ENCODE results near the gene OR2D3. TPM values are rescaled to one million over a fixed set of nuclear protein-coding genes. Genes with fewer than 3 reads are reported as not detected.
"Not testable (repeated sequence)": the region's sequence is repeated elsewhere in the genome, so short reads cannot be mapped to it uniquely, and the experiment has no call there.

OR2D3 gene
- total RNA-seq, 6 experiments from 2014 or later, result not detected

- Mint-ChIP-seq H3K4me3 (no peak overlapping the region), H3K27ac (no peak overlapping the region), H3K36me3 (ENCODE audit: low read depth) (peaks cover 18% of the 10 kb centered on the region), H3K9me3 (no peaks in the 10 kb centered on the region), H3K27me3 (ENCODE audit: insufficient read depth) (no peaks in the 10 kb centered on the region), H3K4me1 (ENCODE audit: low read depth) (peaks cover 23% of the 10 kb centered on the region)
- no peak for DNase-seq
- no peak for TF ChIP-seq CTCF (IDR thresholded peaks at IDR 0.05)
Measured at GRCh38 chr11:6928916-6929315, 8.1 kb downstream of the OR2D3 start.

GRCh38 chr11:6931146-6931713, 10.4 kb downstream of the OR2D3 start:
- Mint-ChIP-seq H3K4me3 (no peak overlapping the region), H3K4me1 (ENCODE audit: low read depth) (peaks cover 15% of the 10 kb centered on the region), H3K36me3 (ENCODE audit: low read depth) (peaks cover 18% of the 10 kb centered on the region), H3K9me3 (no peaks in the 10 kb centered on the region), H3K27ac (no peak overlapping the region), H3K27me3 (ENCODE audit: insufficient read depth) (no peaks in the 10 kb centered on the region)
- DNase-seq, result no peak
- no peak for TF ChIP-seq CTCF (IDR thresholded peaks at IDR 0.05)

GRCh38 chr11:6932145-6932544, 11.3 kb downstream of the OR2D3 start:
- no peak overlapping the region for H3K27ac Mint-ChIP-seq
- no peak for TF ChIP-seq CTCF (IDR thresholded peaks at IDR 0.05)
- peaks cover 15% of the 10 kb centered on the region for H3K4me1 Mint-ChIP-seq (ENCODE audit: low read depth)
- H3K36me3 Mint-ChIP-seq (ENCODE audit: low read depth), result peaks cover 18% of the 10 kb centered on the region
- H3K4me3 Mint-ChIP-seq, result no peak overlapping the region
- H3K27me3 Mint-ChIP-seq (ENCODE audit: insufficient read depth), result no peaks in the 10 kb centered on the region
- no peak for DNase-seq
- no peaks in the 10 kb centered on the region for H3K9me3 Mint-ChIP-seq

- no peak overlapping the region for H3K27ac Mint-ChIP-seq
- H3K36me3 Mint-ChIP-seq (ENCODE audit: low read depth), result peaks cover 8% of the 10 kb centered on the region; the same call in 1 of the 2 replicates
- no peaks in the 10 kb centered on the region for H3K27me3 Mint-ChIP-seq (ENCODE audit: insufficient read depth)
- TF ChIP-seq CTCF (IDR thresholded peaks at IDR 0.05), result no peak
- no peak for DNase-seq
- no peaks in the 10 kb centered on the region for H3K9me3 Mint-ChIP-seq
- no peaks in the 10 kb centered on the region for H3K4me1 Mint-ChIP-seq (ENCODE audit: low read depth)
- no peak overlapping the region for H3K4me3 Mint-ChIP-seq
Measured at GRCh38 chr11:6941970-6942369, 21.2 kb downstream of the OR2D3 start.

GRCh38 chr11:6943131-6943530, 22.3 kb downstream of the OR2D3 start:
- no peak overlapping the region for H3K4me3 Mint-ChIP-seq
- DNase-seq, result no peak
- H3K27ac Mint-ChIP-seq, result no peak overlapping the region

GRCh38 chr11:6954248-6954647, 33.4 kb downstream of the OR2D3 start:
- peaks cover 29% of the 10 kb centered on the region for H3K36me3 Mint-ChIP-seq (ENCODE audit: low read depth)
- not testable (repeated sequence) for DNase-seq; H3K4me3 Mint-ChIP-seq; H3K4me1 Mint-ChIP-seq (ENCODE audit: low read depth); H3K9me3 Mint-ChIP-seq; H3K27me3 Mint-ChIP-seq (ENCODE audit: insufficient read depth); H3K27ac Mint-ChIP-seq

More at GRCh38 chr11:6943131-6943530, 22.3 kb downstream of the OR2D3 start:
- Mint-ChIP-seq H3K36me3 (ENCODE audit: low read depth) (peaks cover 12% of the 10 kb centered on the region), H3K9me3 (no peaks in the 10 kb centered on the region), H3K27me3 (ENCODE audit: insufficient read depth) (no peaks in the 10 kb centered on the region), H3K4me1 (ENCODE audit: low read depth) (no peaks in the 10 kb centered on the region)
- no peak for TF ChIP-seq CTCF (IDR thresholded peaks at IDR 0.05)
